ENCODE measurements around the gene ASB15. TPM values are rescaled to one million over a fixed set of nuclear protein-coding genes. Genes with fewer than 3 reads are reported as not detected.

Gene ASB15
- total and polyA plus RNA-seq, 2 of the 13 experiments (the other 11 are each of a cell fraction or from before 2014, with no cell fraction given), result not detected

DNA sequence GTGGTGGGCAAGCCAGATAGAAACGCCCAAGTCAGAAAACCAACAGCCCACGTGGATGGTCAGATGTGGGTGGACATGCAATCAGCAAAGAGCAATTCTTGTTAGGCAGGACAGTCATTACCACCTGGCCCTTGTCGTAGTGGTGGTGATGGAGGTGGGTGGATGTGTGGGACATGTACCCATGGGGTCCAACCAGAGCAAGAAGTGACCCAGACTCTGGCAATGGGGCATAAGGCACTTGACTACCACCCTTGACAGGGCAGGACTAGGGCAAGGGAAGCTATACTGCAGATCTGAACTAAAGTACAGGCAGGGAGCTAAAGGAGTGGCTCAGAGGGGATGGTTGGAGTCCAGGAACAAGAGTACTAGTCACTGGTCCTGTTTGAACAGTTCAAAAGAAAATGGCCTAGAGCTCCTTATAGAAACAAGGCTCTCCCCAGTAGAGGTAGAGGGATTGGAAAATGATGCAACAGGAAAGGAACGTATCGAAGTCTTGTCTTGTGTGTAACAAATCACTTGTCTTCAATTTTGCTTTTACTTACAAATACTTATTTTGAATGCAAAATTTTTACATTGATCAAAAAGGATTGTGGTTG is 71.6 kb downstream of the ASB15 start (continued):
- TF ChIP-seq PAF1 (CRISPR knock-in tag; IDR thresholded peaks at IDR 0.05) (peak; percentile 64; the same call in 1 of the 2 replicates), ZNF264 (CRISPR knock-in tag; IDR thresholded peaks at IDR 0.05) (no peak)

DNA sequence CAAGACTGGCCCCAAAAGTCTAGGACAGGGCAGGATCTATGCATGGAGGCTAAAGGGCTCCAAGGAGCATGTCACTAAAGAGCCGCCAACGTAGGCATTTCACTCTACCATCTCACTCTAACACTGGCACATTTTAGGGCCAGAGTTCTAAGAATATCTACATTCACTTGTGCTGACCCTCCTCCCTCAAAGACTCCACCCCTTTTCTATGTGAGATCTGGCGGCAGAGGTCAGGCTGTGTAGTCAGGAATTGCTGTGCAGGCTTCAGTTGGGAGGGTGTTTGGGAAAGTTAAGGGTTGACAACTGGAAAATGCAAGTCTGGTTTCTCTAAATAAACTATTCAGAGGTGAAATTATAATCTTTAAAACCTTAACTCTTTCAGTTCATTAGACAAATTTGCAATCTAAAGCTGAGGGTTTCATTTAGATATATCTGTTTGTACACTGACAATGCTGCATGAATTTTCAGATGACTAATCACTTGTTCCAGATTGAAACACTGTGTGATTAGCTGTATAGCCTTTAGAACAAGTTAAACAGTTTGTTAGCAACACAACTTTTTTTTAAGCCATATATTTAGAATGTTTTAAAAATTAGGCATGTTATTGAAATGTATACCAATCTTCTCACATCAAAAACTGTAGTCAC is 72.3 kb downstream of the ASB15 start:
- Histone ChIP-seq H3K36me3 (replicated peaks in 1 of 2; ENCODE audit: control insufficient read depth in 1 of 2, insufficient read depth in 2 of 2, low read length in 2 of 2) (no peaks in the 10 kb centered on the region; a peak in 1 of 5 replicates), H3K9ac (ENCODE audit: insufficient read depth, low read depth, low read length) (no peak overlapping the region), H2AFZ (ENCODE audit: low read length) (no peak overlapping the region), H3K27ac (ENCODE audit: extremely low read length, insufficient read depth, low read length) (no peak overlapping the region), H3K4me2 (ENCODE audit: low read depth, low read length) (no peak overlapping the region), H3K27me3 (ENCODE audit: control insufficient read depth in 1 of 2, insufficient read depth in 2 of 2, low read length in 2 of 2) (no peaks in the 10 kb centered on the region), H3K4me3 (replicated peaks in 1 of 3; ENCODE audit: insufficient read depth in 1 of 3, low read depth in 2 of 3, low read length in 3 of 3) (no peak overlapping the region), H3K79me2 (ENCODE audit: insufficient read depth, low read length) (no peaks in the 10 kb centered on the region), H3K9me3 (ENCODE audit: low read length) (no peaks in the 10 kb centered on the region), H4K20me1 (ENCODE audit: insufficient read depth, low read length) (no peaks in the 10 kb centered on the region), H3K4me1 (ENCODE audit: insufficient read depth, low read length) (no peaks in the 10 kb centered on the region)
- ATAC-seq, result no peak
- 93% methylated on average over 3 of the region's 3 CpGs for WGBS (ENCODE audit: low lambda C conversion rate)
- BruUV-seq (replicated peaks), result no TSS peak
- ChIA-PET CTCF (ENCODE audit: low intra/inter-chr PET ratio, low total read pairs) (no interaction called here), POLR2A (no interaction called here)
- no peak for DNase-seq (ENCODE audit: low spot score)
- TF ChIP-seq, protein P1, sequence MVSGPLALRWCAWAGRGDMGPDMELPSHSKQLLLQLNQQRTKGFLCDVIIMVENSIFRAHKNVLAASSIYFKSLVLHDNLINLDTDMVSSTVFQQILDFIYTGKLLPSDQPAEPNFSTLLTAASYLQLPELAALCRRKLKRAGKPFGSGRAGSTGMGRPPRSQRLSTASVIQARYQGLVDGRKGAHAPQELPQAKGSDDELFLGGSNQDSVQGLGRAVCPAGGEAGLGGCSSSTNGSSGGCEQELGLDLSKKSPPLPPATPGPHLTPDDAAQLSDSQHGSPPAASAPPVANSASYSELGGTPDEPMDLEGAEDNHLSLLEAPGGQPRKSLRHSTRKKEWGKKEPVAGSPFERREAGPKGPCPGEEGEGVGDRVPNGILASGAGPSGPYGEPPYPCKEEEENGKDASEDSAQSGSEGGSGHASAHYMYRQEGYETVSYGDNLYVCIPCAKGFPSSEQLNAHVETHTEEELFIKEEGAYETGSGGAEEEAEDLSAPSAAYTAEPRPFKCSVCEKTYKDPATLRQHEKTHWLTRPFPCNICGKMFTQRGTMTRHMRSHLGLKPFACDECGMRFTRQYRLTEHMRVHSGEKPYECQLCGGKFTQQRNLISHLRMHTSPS (CRISPR knock-in tag; IDR thresholded peaks at IDR 0.05; ENCODE audit: low read depth), result no peak
- no peak for TF ChIP-seq ZSCAN25 (CRISPR knock-in tag; IDR thresholded peaks at IDR 0.05)
- no peak for TF ChIP-seq TAF1 (CRISPR knock-in tag; IDR thresholded peaks at IDR 0.05)
- TF ChIP-seq, protein P2, sequence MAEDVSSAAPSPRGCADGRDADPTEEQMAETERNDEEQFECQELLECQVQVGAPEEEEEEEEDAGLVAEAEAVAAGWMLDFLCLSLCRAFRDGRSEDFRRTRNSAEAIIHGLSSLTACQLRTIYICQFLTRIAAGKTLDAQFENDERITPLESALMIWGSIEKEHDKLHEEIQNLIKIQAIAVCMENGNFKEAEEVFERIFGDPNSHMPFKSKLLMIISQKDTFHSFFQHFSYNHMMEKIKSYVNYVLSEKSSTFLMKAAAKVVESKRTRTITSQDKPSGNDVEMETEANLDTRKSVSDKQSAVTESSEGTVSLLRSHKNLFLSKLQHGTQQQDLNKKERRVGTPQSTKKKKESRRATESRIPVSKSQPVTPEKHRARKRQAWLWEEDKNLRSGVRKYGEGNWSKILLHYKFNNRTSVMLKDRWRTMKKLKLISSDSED (CRISPR knock-in tag; IDR thresholded peaks at IDR 0.05), result no peak
- no peak for TF ChIP-seq ZNF678 (CRISPR knock-in tag; IDR thresholded peaks at IDR 0.05)
- no peak for TF ChIP-seq ARNT2 (CRISPR knock-in tag; IDR thresholded peaks at IDR 0.05; ENCODE audit: low read depth)
- TF ChIP-seq NFE2L2 (IDR thresholded peaks at IDR 0.05; ENCODE audit: low read length), result no peak
- TF ChIP-seq, protein P3, sequence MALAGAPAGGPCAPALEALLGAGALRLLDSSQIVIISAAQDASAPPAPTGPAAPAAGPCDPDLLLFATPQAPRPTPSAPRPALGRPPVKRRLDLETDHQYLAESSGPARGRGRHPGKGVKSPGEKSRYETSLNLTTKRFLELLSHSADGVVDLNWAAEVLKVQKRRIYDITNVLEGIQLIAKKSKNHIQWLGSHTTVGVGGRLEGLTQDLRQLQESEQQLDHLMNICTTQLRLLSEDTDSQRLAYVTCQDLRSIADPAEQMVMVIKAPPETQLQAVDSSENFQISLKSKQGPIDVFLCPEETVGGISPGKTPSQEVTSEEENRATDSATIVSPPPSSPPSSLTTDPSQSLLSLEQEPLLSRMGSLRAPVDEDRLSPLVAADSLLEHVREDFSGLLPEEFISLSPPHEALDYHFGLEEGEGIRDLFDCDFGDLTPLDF (CRISPR knock-in tag; IDR thresholded peaks at IDR 0.05), result no peak
- TF ChIP-seq ZNF382 (CRISPR knock-in tag; IDR thresholded peaks at IDR 0.05; ENCODE audit: borderline replicate concordance), result no peak
- TF ChIP-seq ZNF558 (CRISPR knock-in tag; IDR thresholded peaks at IDR 0.05; ENCODE audit: borderline replicate concordance), result no peak
- intact Hi-C loops (cut with micrococcal nuclease; ENCODE audit: unreplicated experiment) (no loop called here), in situ Hi-C loops (cut with HindIII; ENCODE audit: extremely low pct_ligation_motif_present, low pct_unique_long_range_greater_than_20kb) (no loop called here)
- no peak for FAIRE-seq
